ENCODE data around the gene SS18. TPM values are rescaled to one million over a fixed set of nuclear protein-coding genes. Genes with fewer than 3 reads are reported as not detected.

The SS18 gene
- total and polyA plus RNA-seq, 2 experiments from 2014 or later = 43.4 to 111 TPM

- no peaks in the 10 kb centered on the region for H3K9me3 ChIP-seq (ENCODE audit: low read depth)
- H3K27me3 ChIP-seq = no peaks in the 10 kb centered on the region
- H3K4me2 ChIP-seq = no peak overlapping the region
- no peaks in the 10 kb centered on the region for H4K20me1 ChIP-seq (ENCODE audit: insufficient read depth, poor library complexity, severe bottlenecking)
- H2AFZ ChIP-seq = no peak overlapping the region
- H3K4me1 ChIP-seq (ENCODE audit: insufficient read depth) = no peaks in the 10 kb centered on the region
- TF ChIP-seq CTCF (IDR thresholded peaks at IDR 0.05; ENCODE audit: poor library complexity) = no peak
- no peak for TF ChIP-seq EZH2phosphoT487 (IDR thresholded peaks at IDR 0.05; ENCODE audit: low read depth, severe bottlenecking, unreplicated experiment)
- TF ChIP-seq EZH2 (IDR thresholded peaks at IDR 0.05; ENCODE audit: borderline replicate concordance) = no peak
- 69% methylated on average over 1 of the region's 1 CpG for WGBS (ENCODE audit: low lambda C conversion rate, missing lambda C conversion rate)
- H3K36me3 ChIP-seq (replicated peaks; ENCODE audit: insufficient read depth, low read depth) = no peaks in the 10 kb centered on the region
- no peak for DNase-seq (ENCODE audit: low spot score)
- H3K4me3 ChIP-seq = no peak overlapping the region
- no peaks in the 10 kb centered on the region for H3K9me2 ChIP-seq (replicated peaks; ENCODE audit: insufficient read depth)
- H3K27ac ChIP-seq = no peak overlapping the region
- no peaks in the 10 kb centered on the region for H3K79me2 ChIP-seq
These were observed 108.3 kb downstream of the SS18 start for GRCh38 chr18:25982153-25982552.

- Histone ChIP-seq H3K9me3 (ENCODE audit: low read depth) (no peaks in the 10 kb centered on the region), H3K27ac (no peak overlapping the region), H3K36me3 (replicated peaks; ENCODE audit: insufficient read depth, low read depth) (no peaks in the 10 kb centered on the region), H3K4me1 (ENCODE audit: insufficient read depth) (no peaks in the 10 kb centered on the region), H3K4me3 (no peak overlapping the region), H4K20me1 (ENCODE audit: insufficient read depth, poor library complexity, severe bottlenecking) (no peaks in the 10 kb centered on the region), H3K27me3 (no peaks in the 10 kb centered on the region), H3K79me2 (no peaks in the 10 kb centered on the region), H3K9me2 (replicated peaks; ENCODE audit: insufficient read depth) (no peaks in the 10 kb centered on the region), H2AFZ (no peak overlapping the region), H3K4me2 (no peak overlapping the region)
- no peak for DNase-seq (ENCODE audit: low spot score)
- no peak for TF ChIP-seq EZH2 (IDR thresholded peaks at IDR 0.05; ENCODE audit: borderline replicate concordance)
- WGBS (ENCODE audit: low lambda C conversion rate, missing lambda C conversion rate) = 84% methylated on average over 2 of the region's 2 CpGs
These were observed 110.9 kb downstream of the SS18 start for GRCh38 chr18:25979369-25980040.

GRCh38 chr18:25976554-25976953, 113.9 kb downstream of the SS18 start:
- WGBS (ENCODE audit: low lambda C conversion rate, missing lambda C conversion rate) = 73% methylated on average over 2 of the region's 2 CpGs
- no peak overlapping the region for H3K27ac ChIP-seq

More at GRCh38 chr18:25976554-25976953, 113.9 kb downstream of the SS18 start:
- H3K4me3 ChIP-seq = no peak overlapping the region
- H3K4me1 ChIP-seq (ENCODE audit: insufficient read depth) = no peaks in the 10 kb centered on the region
- no peaks in the 10 kb centered on the region for H3K36me3 ChIP-seq (replicated peaks; ENCODE audit: insufficient read depth, low read depth)
- H2AFZ ChIP-seq = no peak overlapping the region
- H4K20me1 ChIP-seq (ENCODE audit: insufficient read depth, poor library complexity, severe bottlenecking) = no peaks in the 10 kb centered on the region
- no peaks in the 10 kb centered on the region for H3K27me3 ChIP-seq
- TF ChIP-seq EZH2phosphoT487 (IDR thresholded peaks at IDR 0.05; ENCODE audit: low read depth, severe bottlenecking, unreplicated experiment) = no peak
- TF ChIP-seq CTCF (IDR thresholded peaks at IDR 0.05; ENCODE audit: poor library complexity) = peak; percentile 24
- TF ChIP-seq EZH2 (IDR thresholded peaks at IDR 0.05; ENCODE audit: borderline replicate concordance) = no peak
- no peaks in the 10 kb centered on the region for H3K9me3 ChIP-seq (ENCODE audit: low read depth)
- DNase-seq (ENCODE audit: low spot score) = no peak
- H3K4me2 ChIP-seq = no peak overlapping the region
- H3K79me2 ChIP-seq = no peaks in the 10 kb centered on the region
- no peaks in the 10 kb centered on the region for H3K9me2 ChIP-seq (replicated peaks; ENCODE audit: insufficient read depth)

Data from hepatocyte (in vitro differentiated cells).